Spleen (tissue), 11 donors: ENCODE results near the gene PLPP1. TPM values are rescaled to one million over a fixed set of nuclear protein-coding genes. Genes with fewer than 3 reads are reported as not detected.

Experiments used
- DNase-seq: peaks from one replicate; pipeline ENCODE4 v3.0.0-alpha.2; 2020
- H3K27ac ChIP-seq, 8 donors: fragments of 200-600 bp; sonication (generic) in 7 of 8; 1 replicate in 4 of 8; 2 replicates in 4 of 8; pipeline versions ENCODE4 v1.5.0 to v1.8.0; 2016 to 2021; ENCODE audit warnings: inconsistent platforms in 4 of 8, mild to moderate bottlenecking in 4 of 8, moderate library complexity in 1 of 8
- H3K27me3 ChIP-seq, 7 donors: fragments of 200-600 bp; sonication (generic) in 6 of 7; replicated peaks in 1 of 7; 1 replicate in 4 of 7; 2 replicates in 3 of 7; pipeline versions ENCODE4 v1.5.0 to v1.8.0; 2016 to 2021; ENCODE audit warnings: inconsistent platforms in 3 of 7, mild to moderate bottlenecking in 1 of 7
- H3K36me3 ChIP-seq, 6 donors: fragments of 200-600 bp; sonication (generic) in 5 of 6; 1 replicate in 4 of 6; 2 replicates in 2 of 6; pipeline versions ENCODE4 v1.5.0 to v1.8.0; 2016 to 2021; ENCODE audit warnings: inconsistent platforms in 2 of 6
- H3K4me1 ChIP-seq, 6 donors: fragments of 200-600 bp; sonication (generic) in 5 of 6; 1 replicate in 3 of 6; 2 replicates in 3 of 6; pipeline versions ENCODE4 v1.5.0 to v1.8.0; 2016 to 2021; ENCODE audit warnings: inconsistent platforms in 3 of 6
- H3K4me3 ChIP-seq, 8 donors: fragments of 200-600 bp; sonication (generic) in 7 of 8; 1 replicate in 4 of 8; 2 replicates in 4 of 8; pipeline versions ENCODE4 v1.5.0 to v1.8.0; 2016 to 2021; ENCODE audit warnings: inconsistent platforms in 4 of 8, mild to moderate bottlenecking in 4 of 8, moderate library complexity in 2 of 8
- H3K9me3 ChIP-seq, 8 donors: fragments of 200-600 bp; sonication (generic) in 7 of 8; 1 replicate in 4 of 8; 2 replicates in 4 of 8; pipeline versions ENCODE4 v1.5.0 to v1.8.0; 2016 to 2021; ENCODE audit warnings: inconsistent platforms in 4 of 8
- POLR2A ChIP-seq, 3 donors: fragments of 450-650 bp; IDR thresholded peaks; one replicate each; pipeline ENCODE4 v1.5.1; 2017; ENCODE audit warnings: antibody characterized with exemption in 3 of 3, mild to moderate bottlenecking in 1 of 3
- POLR2AphosphoS5 ChIP-seq, 3 donors: sonication (generic); formaldehyde crosslinking; IDR thresholded peaks; one replicate each; pipeline ENCODE4 v1.5.1; 2017; ENCODE audit warnings: antibody characterized with exemption in 3 of 3
- WGBS, 5 donors: extraction: QIAGEN DNeasy Blood & Tissue Kit in 3 of 5; methylation state at CpG; one replicate each; pipeline versions ENCODE4 v1.1.5 to v1.1.7; 2013 to 2018; 5-methylcytosine and 5-hydroxymethylcytosine counted together
- intact Hi-C: fragments of 100-400 bp; cut with DNase I; formaldehyde crosslinking; loops from one replicate; pipeline ENCODE4 v1.15.0; 2023; ENCODE audit warnings: low total_unique reads
- polyA plus RNA-seq, 3 donors: library from polyadenylated mRNA; stranded (reverse); fragments of 200-250 nt; gene quantifications; one replicate each; pipeline ENCODE4 v1.2.1, GENCODE V29; 2013
- total RNA-seq, 7 donors: library from RNA; depleted of rRNA in 3 of 7; stranded (reverse); fragments of >200 nt in 3 of 7; fragmentation: NEBNext Ultra II Directional in 4 of 7; extraction: Animal tissue kit (Norgen Biotek cat#: 25700) in 4 of 7; gene quantifications; one replicate each; pipeline versions ENCODE4 v1.1.0 to v1.2.1, GENCODE V29; 2016 to 2021
- TF ChIP-seq, protein P1 (sequence below), 11 experiments: fragments of 200-600 bp in 7 of 11; fragments of 450-650 bp in 4 of 11; sonication (generic) in 4 of 11; IDR thresholded peaks in 8 of 11; conservative IDR thresholded peaks in 3 of 11; 1 replicate in 7 of 11; 2 replicates in 4 of 11; pipeline versions ENCODE4 v1.4.0 to v1.8.0; 2016 to 2021; ENCODE audit warnings: antibody characterized with exemption in 11 of 11, inconsistent platforms in 4 of 11, mild to moderate bottlenecking in 1 of 11
- donor health status: healthy with polysubstance abuse.
- donor health status: DM: no; HTN: no; CAD: no; lungs with moderate emphysema.
- donor health status: DM: no; HTN: no; CAD: no.
- donor health status: Bipolar disorder and iron deficiency.
- donor health status: healthy.
- donor health status: DM: no; HTN: no; CAD: no.
- donor health status: DM: yes; HTN: yes; CAD: no.

The PLPP1 gene
- total and polyA plus RNA-seq, 10 donors: 17.0 to 95.5 (median 39.2) TPM

DNA sequence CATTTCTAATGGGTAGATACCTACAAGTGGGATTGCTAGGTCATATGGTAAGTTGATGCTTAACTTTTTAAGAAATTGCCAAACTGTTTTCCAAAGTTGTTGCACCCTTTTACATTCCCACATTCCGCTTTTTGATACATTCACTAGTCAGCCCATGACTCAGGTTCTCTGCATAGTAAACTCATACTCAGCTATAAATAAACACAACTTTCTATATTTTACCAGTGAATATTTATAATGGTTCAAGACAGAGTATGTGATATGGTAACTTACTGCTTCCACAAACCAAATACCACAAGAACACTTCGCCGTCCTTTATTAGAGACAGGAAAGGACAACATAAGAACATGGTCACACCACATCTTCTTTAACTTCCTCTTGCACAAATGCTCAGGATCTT lies 54.0 kb downstream of the PLPP1 start:
- Histone ChIP-seq H3K36me3 (no peaks in the 10 kb centered on the region), H3K4me1 (peaks cover 0 to 5% (median 0%) of the 10 kb centered on the region in 6 donors), H3K9me3 (no peaks in the 10 kb centered on the region), H3K4me3 (no peak overlapping the region), H3K27me3 (no peaks in the 10 kb centered on the region), H3K27ac (no peak overlapping the region)
- DNase-seq: no peak
- TF ChIP-seq POLR2A (IDR thresholded peaks at IDR 0.05) (no peak), POLR2AphosphoS5 (IDR thresholded peaks at IDR 0.05) (no peak)
- 57 to 81% (median 67%) methylated on average over 3 of the region's 3 CpGs for WGBS, 5 donors
- intact Hi-C loops: no loop called here

- peaks cover 0 to 6% (median 0%) of the 10 kb centered on the region in 6 donors for H3K36me3 ChIP-seq
- H3K9me3 ChIP-seq: no peaks in the 10 kb centered on the region
- H3K4me3 ChIP-seq: no peak overlapping the region
- intact Hi-C loops: no loop called here
- 74 to 87% (median 83%) methylated on average over 1 of the region's 1 CpG for WGBS, 5 donors
- TF ChIP-seq POLR2A (IDR thresholded peaks at IDR 0.05): no peak
- no peak for TF ChIP-seq POLR2AphosphoS5 (IDR thresholded peaks at IDR 0.05)
- TF ChIP-seq, protein P1, sequence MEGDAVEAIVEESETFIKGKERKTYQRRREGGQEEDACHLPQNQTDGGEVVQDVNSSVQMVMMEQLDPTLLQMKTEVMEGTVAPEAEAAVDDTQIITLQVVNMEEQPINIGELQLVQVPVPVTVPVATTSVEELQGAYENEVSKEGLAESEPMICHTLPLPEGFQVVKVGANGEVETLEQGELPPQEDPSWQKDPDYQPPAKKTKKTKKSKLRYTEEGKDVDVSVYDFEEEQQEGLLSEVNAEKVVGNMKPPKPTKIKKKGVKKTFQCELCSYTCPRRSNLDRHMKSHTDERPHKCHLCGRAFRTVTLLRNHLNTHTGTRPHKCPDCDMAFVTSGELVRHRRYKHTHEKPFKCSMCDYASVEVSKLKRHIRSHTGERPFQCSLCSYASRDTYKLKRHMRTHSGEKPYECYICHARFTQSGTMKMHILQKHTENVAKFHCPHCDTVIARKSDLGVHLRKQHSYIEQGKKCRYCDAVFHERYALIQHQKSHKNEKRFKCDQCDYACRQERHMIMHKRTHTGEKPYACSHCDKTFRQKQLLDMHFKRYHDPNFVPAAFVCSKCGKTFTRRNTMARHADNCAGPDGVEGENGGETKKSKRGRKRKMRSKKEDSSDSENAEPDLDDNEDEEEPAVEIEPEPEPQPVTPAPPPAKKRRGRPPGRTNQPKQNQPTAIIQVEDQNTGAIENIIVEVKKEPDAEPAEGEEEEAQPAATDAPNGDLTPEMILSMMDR (IDR thresholded peaks at IDR 0.05 in 8 of 11, conservative IDR thresholded peaks at IDR 0.05 in 3 of 11): no peak
- H3K4me1 ChIP-seq: no peaks in the 10 kb centered on the region
- DNase-seq: no peak
- H3K27me3 ChIP-seq: no peaks in the 10 kb centered on the region
- H3K27ac ChIP-seq: no peak overlapping the region
Measured at GRCh38 chr5:55472642-55473041, 62.1 kb downstream of the PLPP1 start.

DNA sequence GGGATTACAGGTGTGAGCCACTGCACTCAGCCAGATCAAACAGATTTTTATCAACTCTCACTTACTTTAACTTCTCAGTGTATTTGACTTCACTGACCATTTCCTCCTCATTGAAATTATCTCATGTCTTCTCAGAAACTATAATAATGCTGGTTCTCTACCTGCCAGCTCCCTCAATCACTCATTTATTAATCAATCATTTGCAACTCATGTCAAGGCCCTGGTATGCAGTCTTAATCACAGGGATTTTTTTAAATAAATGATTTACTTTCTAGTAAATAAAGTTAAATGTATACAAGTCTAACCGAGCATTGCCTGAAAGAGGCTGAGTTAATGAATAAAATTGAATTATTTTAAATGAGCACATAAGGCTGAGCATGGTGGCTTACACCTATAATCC lies 63.3 kb downstream of the PLPP1 start:
- H3K9me3 ChIP-seq: no peaks in the 10 kb centered on the region
- intact Hi-C loops: no loop called here
- DNase-seq: no peak
- WGBS, 5 donors: 86 to 98% (median 94%) methylated on average over 1 of the region's 1 CpG
- H3K4me3 ChIP-seq: no peak overlapping the region
- TF ChIP-seq, protein P1 (IDR thresholded peaks at IDR 0.05 in 8 of 11, conservative IDR thresholded peaks at IDR 0.05 in 3 of 11): no peak
- TF ChIP-seq POLR2AphosphoS5 (IDR thresholded peaks at IDR 0.05) (no peak), POLR2A (IDR thresholded peaks at IDR 0.05) (no peak)
- peaks cover 0 to 10% (median 0%) of the 10 kb centered on the region in 6 donors for H3K36me3 ChIP-seq
- H3K4me1 ChIP-seq: no peaks in the 10 kb centered on the region
- no peaks in the 10 kb centered on the region for H3K27me3 ChIP-seq
- H3K27ac ChIP-seq: no peak overlapping the region

DNA sequence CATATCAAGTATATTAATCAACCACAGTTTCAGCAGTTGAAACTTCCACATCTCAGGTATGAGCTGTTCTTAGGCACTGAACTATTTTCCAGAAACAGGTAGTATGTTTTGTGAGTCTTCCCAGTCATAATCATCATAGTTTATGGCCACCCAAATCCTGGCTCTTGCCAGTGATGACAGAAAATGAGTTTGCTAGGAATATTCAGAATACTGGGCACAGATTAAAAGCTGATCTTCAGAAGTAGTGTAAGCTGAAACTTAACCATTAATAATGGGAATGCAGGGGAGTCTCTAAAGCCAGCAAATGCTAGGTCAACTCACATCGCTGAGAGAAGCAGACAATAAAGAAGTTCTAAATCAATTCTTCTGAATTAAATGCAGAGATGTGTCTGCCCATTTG lies 64.5 kb downstream of the PLPP1 start:
- Histone ChIP-seq H3K4me1 (no peaks in the 10 kb centered on the region), H3K27me3 (no peaks in the 10 kb centered on the region), H3K4me3 (no peak overlapping the region), H3K9me3 (no peaks in the 10 kb centered on the region), H3K27ac (no peak overlapping the region), H3K36me3 (peaks cover 0 to 20% (median 0%) of the 10 kb centered on the region in 6 donors)
- WGBS, 5 donors: 82 to 96% (median 87%) methylated on average over 1 of the region's 1 CpG
- intact Hi-C loops: no loop called here
- TF ChIP-seq POLR2A (IDR thresholded peaks at IDR 0.05): no peak
- no peak for TF ChIP-seq POLR2AphosphoS5 (IDR thresholded peaks at IDR 0.05)
- TF ChIP-seq, protein P1 (IDR thresholded peaks at IDR 0.05 in 8 of 11, conservative IDR thresholded peaks at IDR 0.05 in 3 of 11): no peak
- DNase-seq: no peak

- Histone ChIP-seq H3K36me3 (peaks cover 0 to 25% (median 0%) of the 10 kb centered on the region in 6 donors), H3K27me3 (no peaks in the 10 kb centered on the region), H3K4me1 (no peaks in the 10 kb centered on the region), H3K27ac (no peak overlapping the region), H3K9me3 (no peaks in the 10 kb centered on the region), H3K4me3 (no peak overlapping the region)
- TF ChIP-seq, protein P1 (IDR thresholded peaks at IDR 0.05 in 8 of 11, conservative IDR thresholded peaks at IDR 0.05 in 3 of 11): no peak
- TF ChIP-seq POLR2AphosphoS5 (IDR thresholded peaks at IDR 0.05) (no peak), POLR2A (IDR thresholded peaks at IDR 0.05) (no peak)
- intact Hi-C loops: no loop called here
- no peak for DNase-seq
Measured at GRCh38 chr5:55469839-55470238, 64.9 kb downstream of the PLPP1 start.
